Measurements from ENCODE around the gene HLA-DOA.

The HLA-DOA gene

DNA sequence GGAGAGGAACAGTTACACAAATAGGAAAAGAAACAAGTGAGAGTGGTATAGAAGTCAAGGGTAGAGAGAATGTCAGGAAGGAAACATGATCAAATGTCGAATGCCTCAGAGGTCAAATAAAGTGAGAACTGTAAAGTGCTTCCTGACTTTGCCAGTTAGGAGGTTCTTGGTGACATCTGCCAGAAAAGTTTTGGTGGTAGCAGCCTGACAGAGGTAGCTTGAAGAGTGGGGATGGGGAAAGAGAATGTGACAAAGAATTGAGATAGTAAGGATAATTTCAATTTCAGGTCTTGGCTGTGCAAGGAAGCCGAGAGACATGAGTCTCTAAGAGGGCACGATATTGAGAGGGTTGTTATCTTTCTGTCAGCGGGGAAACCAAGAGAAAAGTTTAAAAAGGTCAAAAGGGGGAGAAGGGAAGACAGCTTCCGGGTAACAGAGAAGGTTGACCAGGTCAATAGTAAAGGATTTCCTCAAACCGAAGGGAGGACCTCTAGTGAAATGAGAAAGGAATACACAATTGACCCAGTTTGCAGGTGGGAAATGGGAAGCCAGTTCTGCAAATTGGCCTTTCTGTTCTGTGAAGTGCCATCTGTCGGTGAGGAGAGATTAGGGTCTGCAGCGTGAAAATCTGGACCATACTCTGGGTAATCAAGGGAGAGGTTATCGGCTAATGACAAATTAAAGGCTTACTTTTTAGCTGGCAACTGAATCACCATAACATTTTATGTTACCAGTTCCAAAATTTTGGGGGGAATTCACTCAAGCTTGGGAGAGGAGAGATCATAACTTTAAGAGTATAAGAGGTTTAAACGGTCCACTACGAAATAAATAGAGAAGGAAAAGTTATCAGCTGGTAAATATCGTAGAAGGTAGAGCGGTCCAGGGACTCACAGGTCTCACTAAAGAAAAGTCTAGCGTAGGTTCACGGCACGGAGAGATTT, 42.0 kb downstream of the HLA-DOA start:
- no peak for DNase-seq (ENCODE audit: low read depth in 3 of 3, low spot score in 1 of 3)

DNA sequence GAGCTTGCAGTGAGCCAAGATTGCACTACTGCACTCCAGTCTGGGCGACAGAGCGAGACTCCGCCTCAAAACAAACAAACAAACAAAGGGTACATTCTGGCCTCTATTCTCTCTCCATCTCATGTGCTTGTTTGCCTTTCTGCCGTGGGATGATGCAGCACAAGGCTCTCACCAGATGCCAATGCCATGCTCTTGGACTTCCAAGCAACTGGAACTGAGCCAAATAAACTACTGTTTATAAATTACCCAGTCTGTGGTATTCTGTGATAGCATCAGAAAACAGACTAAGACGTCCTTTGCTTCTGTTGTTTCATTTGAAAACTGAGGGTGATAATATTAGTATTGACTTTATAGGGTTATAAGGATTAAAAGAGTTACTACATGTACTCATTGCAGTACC, 44.6 kb downstream of the HLA-DOA start:
- DNase-seq (ENCODE audit: low read depth in 3 of 3, low spot score in 1 of 3), result no peak

DNA sequence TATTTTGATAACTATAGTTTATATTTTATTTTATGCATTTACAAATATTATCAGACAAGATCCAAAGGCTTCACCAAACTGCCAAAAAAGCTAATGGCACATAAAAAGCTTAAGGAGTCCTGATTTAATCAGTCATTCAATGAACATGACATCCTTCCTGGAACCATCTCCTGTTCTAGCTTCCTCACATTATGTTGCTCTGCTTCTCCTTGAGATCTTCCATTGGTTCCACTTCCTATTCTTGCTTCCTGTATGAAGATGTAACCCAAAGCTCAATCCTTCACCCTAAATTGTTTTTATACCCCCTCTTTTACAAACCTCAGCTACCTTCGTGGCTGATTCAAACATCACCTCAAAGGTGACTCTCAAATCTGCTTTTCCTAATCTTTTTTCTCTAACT, 45.5 kb downstream of the HLA-DOA start:
- DNase-seq (ENCODE audit: low read depth in 3 of 3, low spot score in 1 of 3), result no peak

DNA sequence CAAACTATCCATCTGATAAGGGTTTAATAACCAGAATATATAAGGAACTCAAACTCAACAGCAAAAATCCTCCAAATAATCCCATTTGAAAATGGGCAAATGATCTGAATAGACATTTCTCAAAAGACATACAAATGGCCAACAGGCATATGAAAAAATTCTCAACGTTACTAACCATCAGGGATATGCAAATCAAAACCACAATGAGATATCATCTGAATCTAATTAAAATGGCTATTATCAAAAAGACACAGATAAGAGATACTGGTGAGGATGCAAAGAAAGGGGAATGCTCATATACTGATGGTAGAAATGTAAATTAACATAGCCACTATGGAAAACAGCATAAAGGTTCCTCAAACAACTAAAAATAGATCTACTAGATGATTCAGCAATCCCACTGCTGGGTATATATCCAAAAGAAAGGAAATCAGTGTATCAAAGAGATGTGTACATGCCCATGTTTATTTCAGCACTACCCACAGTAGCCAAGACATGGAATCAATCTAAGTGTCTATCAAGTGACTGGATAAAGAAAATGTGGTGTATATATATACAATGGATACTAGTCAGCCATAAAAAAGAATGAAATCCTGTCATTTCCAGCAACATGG, 47.1 kb downstream of the HLA-DOA start:
- no peak for DNase-seq (ENCODE audit: low read depth in 3 of 3, low spot score in 1 of 3)

DNA sequence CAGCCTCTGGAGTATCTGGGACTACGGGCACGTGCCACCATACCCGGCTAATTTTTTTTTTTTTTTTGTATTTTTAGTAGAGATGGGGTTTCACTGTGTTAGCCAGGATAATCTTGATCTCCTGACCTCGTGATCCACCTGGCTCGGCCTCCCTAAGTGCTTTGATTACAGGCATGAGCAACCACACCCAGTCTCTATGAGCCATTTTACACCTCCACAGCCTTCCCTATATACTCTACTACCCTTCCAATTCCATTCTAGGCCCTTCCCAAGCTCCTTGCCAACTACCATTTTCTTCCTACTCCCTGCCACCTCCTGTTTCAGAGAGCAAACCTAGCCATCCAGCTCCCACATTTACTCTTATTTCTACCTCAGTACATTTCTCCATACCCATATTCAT, 48.8 kb downstream of the HLA-DOA start:
- no peak for DNase-seq (ENCODE audit: low read depth in 3 of 3, low spot score in 1 of 3)

DNA sequence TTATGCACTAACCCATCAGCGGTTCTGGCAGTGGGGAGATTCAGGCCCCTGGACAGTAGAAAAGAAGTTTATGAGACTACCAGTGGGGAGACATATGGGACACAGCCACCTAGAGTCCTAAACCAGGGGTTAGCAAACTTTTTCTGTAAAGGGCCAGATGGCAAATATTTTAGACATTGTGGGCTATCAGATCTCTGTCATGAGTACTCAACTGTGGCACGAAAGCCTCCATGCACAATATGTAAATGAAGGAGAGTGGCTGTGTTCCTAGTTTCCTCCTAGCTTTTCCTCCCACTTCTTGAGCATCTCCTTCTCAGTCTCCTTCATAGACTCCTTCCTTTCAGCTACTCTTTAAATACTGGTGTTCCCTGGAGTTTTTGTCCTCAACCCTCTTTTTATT, 53.2 kb downstream of the HLA-DOA start:
- no peak for DNase-seq (ENCODE audit: low read depth in 3 of 3, low spot score in 1 of 3)

DNA sequence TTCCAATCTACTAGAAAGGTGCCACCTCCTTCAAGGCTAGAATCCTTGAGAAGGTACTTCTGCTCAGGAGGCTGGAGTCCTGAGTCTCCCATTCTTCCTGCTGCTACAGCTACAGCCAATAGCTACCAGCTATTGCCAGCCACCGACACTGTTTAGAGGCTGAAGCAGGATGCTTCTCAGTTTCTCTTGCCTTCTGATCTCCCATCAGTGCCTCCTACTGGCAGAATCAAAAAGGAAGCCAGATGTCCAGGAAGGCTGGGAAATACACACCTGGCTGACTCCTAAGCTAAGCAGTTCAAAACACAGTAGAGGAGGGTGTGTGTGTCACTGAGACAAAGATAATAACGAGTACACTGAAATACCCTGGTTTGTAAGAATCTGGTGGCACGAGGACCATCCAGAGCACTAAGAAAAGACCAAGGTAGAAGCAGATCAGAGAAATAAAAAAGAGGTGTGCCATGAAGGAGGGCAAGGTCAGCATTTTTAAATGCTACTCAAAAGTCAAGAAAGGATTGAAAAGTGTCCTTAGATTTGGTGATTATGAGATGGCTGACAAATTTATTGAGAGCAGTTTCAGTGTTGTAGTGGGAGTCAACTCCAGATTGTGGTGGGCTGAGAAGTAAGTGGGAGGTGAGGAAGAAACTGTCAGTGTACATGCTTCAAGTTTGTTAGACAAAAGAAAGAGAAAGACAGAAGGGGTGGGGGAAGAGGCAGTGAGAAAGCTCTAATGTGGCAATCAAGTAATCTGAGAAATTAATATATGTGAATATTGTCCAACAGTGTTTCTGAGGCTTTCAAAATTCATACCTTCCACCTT, 54.2 kb downstream of the HLA-DOA start:
- no peak for DNase-seq (ENCODE audit: low read depth in 3 of 3, low spot score in 1 of 3)

DNA sequence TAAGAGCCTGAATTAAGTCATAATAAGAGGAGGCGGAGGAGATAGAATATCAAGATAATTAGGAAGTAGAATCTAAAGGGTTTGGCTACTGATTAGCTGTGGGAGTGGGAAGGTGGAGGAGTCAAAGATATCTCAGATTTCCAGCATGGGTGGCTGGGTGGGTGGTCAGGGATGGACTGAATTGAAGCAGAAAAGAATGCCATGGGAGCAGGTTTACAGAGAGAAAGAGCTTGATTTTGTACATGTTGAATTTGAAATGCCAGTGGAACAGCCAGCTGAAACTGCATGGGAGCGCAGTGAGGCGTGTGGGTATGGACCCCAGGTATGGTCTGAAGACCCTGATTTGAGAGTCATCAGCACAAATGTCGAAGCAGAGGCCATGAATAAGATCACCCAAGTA, 55.1 kb downstream of the HLA-DOA start:
- DNase-seq (ENCODE audit: low read depth in 3 of 3, low spot score in 1 of 3), result no peak

Measured in stimulated activated CD4-positive, alpha-beta T cell treated with anti-CD3 and anti-CD28 coated beads, TNF-alpha, amount 100 ng/mL, for 1 hour (primary cell).